Transverse colon (tissue), 4 donors: ENCODE data around the gene BLOC1S5. TPM values are rescaled to one million over a fixed set of nuclear protein-coding genes. Genes with fewer than 3 reads are reported as not detected.

ENCODE experiments used
- DNase-seq: peaks from one replicate; pipeline ENCODE4 v3.0.0-alpha.2; 2019
- H3K27ac ChIP-seq, 4 donors: fragments of 200-600 bp; sonication (generic); 2 replicates each; pipeline ENCODE4 v1.5.1; 2016 to 2018; ENCODE audit warnings: inconsistent platforms in 4 of 4
- H3K27me3 ChIP-seq: fragments of 200-600 bp; sonication (generic); 2 replicates; pipeline ENCODE4 v1.5.1; 2017; ENCODE audit warnings: inconsistent platforms
- H3K36me3 ChIP-seq, 4 donors: fragments of 200-600 bp; sonication (generic); 2 replicates each; pipeline ENCODE4 v1.5.1; 2017 to 2019; ENCODE audit warnings: inconsistent platforms in 4 of 4
- H3K4me1 ChIP-seq, 4 donors: fragments of 200-600 bp; sonication (generic); 2 replicates each; pipeline ENCODE4 v1.5.1; 2017 to 2020; ENCODE audit warnings: inconsistent platforms in 4 of 4
- H3K4me3 ChIP-seq, 4 donors: fragments of 200-600 bp; sonication (generic); 1 replicate in 1 of 4; 2 replicates in 3 of 4; pipeline versions ENCODE4 v1.5.1 to v1.6.1; 2017 to 2019; ENCODE audit warnings: inconsistent platforms in 4 of 4
- H3K9me3 ChIP-seq, 2 donors: fragments of 200-600 bp; sonication (generic); 2 replicates each; pipeline ENCODE4 v1.5.1; 2017 to 2019; ENCODE audit warnings: inconsistent platforms in 2 of 2
- CTCF ChIP-seq, 5 experiments: fragments of 200-600 bp in 3 of 5; fragments of 450-650 bp in 2 of 5; sonication (generic) in 3 of 5; IDR thresholded peaks; 1 replicate in 2 of 5; 2 replicates in 3 of 5; pipeline ENCODE4 v1.5.1; 2016 to 2017; ENCODE audit warnings: antibody characterized with exemption in 5 of 5, inconsistent platforms in 3 of 5, mild to moderate bottlenecking in 2 of 5, moderate library complexity in 1 of 5
- EP300 ChIP-seq: sonication (generic); formaldehyde crosslinking; IDR thresholded peaks from one replicate; pipeline ENCODE4 v1.6.1; 2017; ENCODE audit warnings: antibody characterized with exemption, low read depth
- POLR2A ChIP-seq: fragments of 450-650 bp; IDR thresholded peaks from one replicate; pipeline ENCODE4 v1.6.1; 2016; ENCODE audit warnings: antibody characterized with exemption, mild to moderate bottlenecking, moderate library complexity
- POLR2AphosphoS5 ChIP-seq, 3 donors: sonication (generic); formaldehyde crosslinking; IDR thresholded peaks; one replicate each; pipeline ENCODE4 v1.6.1; 2016; ENCODE audit warnings: antibody characterized with exemption in 3 of 3
- WGBS, 2 donors: methylation state at CpG; one replicate each; pipeline ENCODE4 v1.1.5; 2018; ENCODE audit warnings: low coverage in 1 of 2; 5-methylcytosine and 5-hydroxymethylcytosine counted together
- in situ Hi-C, 4 donors: fragments of 200-750 bp; cut with MboI; loops; one replicate each; pipeline versions ENCODE4 v1.15.0 to v1.15.1; 2017; ENCODE audit warnings: low sequenced_read_pairs in 3 of 4, low pct_ligation_motif_present in 1 of 4, low pct_unique_long_range_greater_than_20kb in 1 of 4
- intact Hi-C: fragments of 100-400 bp; cut with DNase I; formaldehyde crosslinking; loops from one replicate; pipeline ENCODE4 v1.15.1; 2023; ENCODE audit warnings: low total_unique reads
- total RNA-seq, 4 donors: library from RNA; depleted of rRNA; stranded (reverse); fragments of >200 nt; gene quantifications; one replicate each; pipeline ENCODE4 v1.1.0, GENCODE V29; 2016

The BLOC1S5 gene
- total RNA-seq, 4 donors from 2014 or later: 2.0 to 12.7 (median 10.3) TPM

GRCh38 chr6:8084586-8084985, 20.4 kb upstream of the BLOC1S5 start:
- TF ChIP-seq POLR2A (no peak), EP300 (no peak), CTCF (IDR thresholded peaks at IDR 0.05) (no peak), POLR2AphosphoS5 (IDR thresholded peaks at IDR 0.05) (no peak)
- Histone ChIP-seq H3K9me3 (no peaks in the 10 kb centered on the region), H3K27me3 (no peaks in the 10 kb centered on the region), H3K27ac (no peak overlapping the region), H3K36me3 (peaks cover 0 to 15% (median 7%) of the 10 kb centered on the region in 4 donors), H3K4me1 (peaks cover 0 to 5% (median 0%) of the 10 kb centered on the region in 4 donors), H3K4me3 (no peak overlapping the region)
- intact Hi-C loops (no loop called here), in situ Hi-C loops (no loop called here)
- WGBS, 2 donors: 68 to 88% methylated on average over 4 of the region's 4 CpGs
- DNase-seq: no peak

GRCh38 chr6:8082954-8083858, 19.0 kb upstream of the BLOC1S5 start:
- intact Hi-C loops (no loop called here), in situ Hi-C loops (no loop called here)
- Histone ChIP-seq H3K4me3 (no peak overlapping the region), H3K4me1 (peaks cover 0 to 5% (median 0%) of the 10 kb centered on the region in 4 donors), H3K27me3 (no peaks in the 10 kb centered on the region), H3K9me3 (no peaks in the 10 kb centered on the region), H3K36me3 (peaks cover 0 to 2% (median under 1%) of the 10 kb centered on the region in 4 donors), H3K27ac (no peak overlapping the region)
- no peak for DNase-seq
- 64 to 78% methylated on average over 10 to 11 of the region's 11 CpGs for WGBS, 2 donors
- TF ChIP-seq CTCF (IDR thresholded peaks at IDR 0.05): no peak
- TF ChIP-seq POLR2A: no peak
- no peak for TF ChIP-seq EP300
- no peak for TF ChIP-seq POLR2AphosphoS5 (IDR thresholded peaks at IDR 0.05)

- Histone ChIP-seq H3K9me3 (no peaks in the 10 kb centered on the region), H3K4me1 (peaks cover 0 to 5% (median 0%) of the 10 kb centered on the region in 4 donors), H3K27me3 (no peaks in the 10 kb centered on the region), H3K4me3 (no peak overlapping the region), H3K36me3 (no peaks in the 10 kb centered on the region), H3K27ac (no peak overlapping the region)
- TF ChIP-seq POLR2AphosphoS5 (IDR thresholded peaks at IDR 0.05) (no peak), POLR2A (no peak), EP300 (no peak), CTCF (IDR thresholded peaks at IDR 0.05) (no peak)
- 89 to 100% methylated on average over 1 of the region's 1 CpG for WGBS, 2 donors
- intact Hi-C loops (no loop called here), in situ Hi-C loops (no loop called here)
- DNase-seq: no peak
Observed at GRCh38 chr6:8082572-8082953, 18.4 kb upstream of the BLOC1S5 start.

GRCh38 chr6:8080362-8081151, 16.4 kb upstream of the BLOC1S5 start:
- in situ Hi-C loops (no loop called here), intact Hi-C loops (loop anchor here (1.0 kb wide), 1 partner anchor 13 kb away; no protein-coding TSS in a partner anchor)
- Histone ChIP-seq H3K9me3 (no peaks in the 10 kb centered on the region), H3K4me3 (no peak overlapping the region), H3K27me3 (no peaks in the 10 kb centered on the region), H3K27ac (no peak overlapping the region), H3K4me1 (peaks cover 0 to 5% (median 0%) of the 10 kb centered on the region in 4 donors), H3K36me3 (no peaks in the 10 kb centered on the region)
- DNase-seq: no peak
- TF ChIP-seq POLR2A (no peak), EP300 (no peak), CTCF (IDR thresholded peaks at IDR 0.05) (no peak)
- WGBS, 2 donors: 69 to 81% methylated on average over 4 of the region's 4 CpGs
